IMR-90 (cell line): ENCODE results near the gene CYP24A1. TPM values are rescaled to one million over a fixed set of nuclear protein-coding genes. Genes with fewer than 3 reads are reported as not detected.

Experiments used
- ATAC-seq: fragments of 200-7000 bp; cut with Tn5 transposase; 2 replicates; pipeline ENCODE4 v1.9.1; 2020; ENCODE audit warnings: low read depth, mild to moderate bottlenecking, moderate library complexity
- BruUV-seq: library from RNA; stranded (reverse); fragments of 400-500 nt; replicated peaks from 2 replicates; lab custom pipeline; 2021; lab: Mats Ljungman, UMichigan
- CTCF ChIA-PET: fragments of 300-600 bp; formaldehyde crosslinking; extraction: SDS; loops from one replicate; lab custom pipeline; 2021; ENCODE audit warnings: antibody characterized with exemption; lab: Yijun Ruan, JAX
- POLR2A ChIA-PET: fragments of 300-600 bp; sonication (Branson Sonifier 250); formaldehyde crosslinking; loops from one replicate; lab custom pipeline; 2022; ENCODE audit warnings: antibody characterized with exemption; ENCODE audit not compliant: unreplicated experiment; lab: Charles Lee
- DNase-seq: peaks from one replicate; pipeline ENCODE4 v3.0.0; 2013
- H2AFZ ChIP-seq: replicated peaks from 2 replicates; pipeline ENCODE3; 2013; ENCODE audit warnings: low read length, mild to moderate bottlenecking; ENCODE audit not compliant: poor library complexity
- H2AK5ac ChIP-seq: 2 replicates; pipeline ENCODE4 v1.6.1; 2013; ENCODE audit warnings: low read depth, low read length, inconsistent platforms
- H2AK9ac ChIP-seq: replicated peaks from 2 replicates; pipeline ENCODE3; 2013; ENCODE audit warnings: mild to moderate bottlenecking, low read depth, low read length, moderate library complexity; ENCODE audit not compliant: poor library complexity
- H2BK120ac ChIP-seq: 2 replicates; pipeline ENCODE4 v1.6.1; 2013; ENCODE audit warnings: low read depth, low read length, inconsistent platforms
- H2BK15ac ChIP-seq: 3 replicates; pipeline ENCODE4 v1.6.1; 2013; ENCODE audit warnings: low read depth, low read length, inconsistent platforms
- H2BK20ac ChIP-seq: 2 replicates; pipeline ENCODE4 v1.6.1; 2013; ENCODE audit warnings: low read depth, mild to moderate bottlenecking, inconsistent platforms, low read length, moderate library complexity
- H2BK5ac ChIP-seq: 2 replicates; pipeline ENCODE4 v1.6.1; 2013; ENCODE audit warnings: mild to moderate bottlenecking, low read depth, low read length, inconsistent platforms; ENCODE audit not compliant: poor library complexity, severe bottlenecking
- H3K14ac ChIP-seq: replicated peaks from 2 replicates; pipeline ENCODE4 v1.6.1; 2013; ENCODE audit warnings: low read depth, low read length, inconsistent platforms
- H3K18ac ChIP-seq: 2 replicates; pipeline ENCODE4 v1.6.1; 2013; ENCODE audit warnings: low read depth, low read length, control low read depth
- H3K23ac ChIP-seq: 2 replicates; pipeline ENCODE4 v1.6.1; 2013; ENCODE audit warnings: low read depth, low read length, inconsistent platforms
- H3K27ac ChIP-seq: 2 replicates; pipeline ENCODE4 v1.5.1; 2013; ENCODE audit warnings: mild to moderate bottlenecking, control low read depth, low read length; ENCODE audit not compliant: insufficient read depth
- H3K27me3 ChIP-seq: 2 replicates; pipeline ENCODE4 v1.6.1; 2013; ENCODE audit warnings: low read length; ENCODE audit not compliant: control insufficient read depth, insufficient read depth
- H3K36me3 ChIP-seq: 2 replicates; pipeline ENCODE4 v1.6.1; 2013; ENCODE audit warnings: low read length, mixed read lengths; ENCODE audit not compliant: control insufficient read depth, insufficient read depth
- H3K4ac ChIP-seq: 2 replicates; pipeline ENCODE4 v1.6.1; 2013; ENCODE audit warnings: low read depth, low read length, inconsistent platforms
- H3K4me1 ChIP-seq: 2 replicates; pipeline ENCODE4 v1.6.1; 2013; ENCODE audit warnings: low read length, mixed read lengths; ENCODE audit not compliant: control insufficient read depth, insufficient read depth
- H3K4me2 ChIP-seq: 2 replicates; pipeline ENCODE4 v1.6.1; 2013; ENCODE audit warnings: low read depth, mild to moderate bottlenecking, control low read depth, low read length, moderate library complexity
- H3K4me3 ChIP-seq: 2 replicates; pipeline ENCODE4 v1.5.1; 2013; ENCODE audit warnings: low read depth, mild to moderate bottlenecking, control low read depth, low read length, moderate library complexity; ENCODE audit not compliant: insufficient read depth
- H3K56ac ChIP-seq: 2 replicates; pipeline ENCODE4 v1.6.1; 2013; ENCODE audit warnings: low read length, inconsistent platforms; ENCODE audit not compliant: insufficient read depth; ENCODE audit errors: extremely low read depth
- H3K79me1 ChIP-seq, 2 experiments: 2 replicates each; pipeline ENCODE4 v1.6.1; 2013; ENCODE audit warnings: low read length in 2 of 2, inconsistent platforms in 1 of 2, low read depth in 1 of 2
- H3K9ac ChIP-seq: 2 replicates; pipeline ENCODE4 v1.6.1; 2013; ENCODE audit warnings: low read depth, low read length, control low read depth
- H3K9me1 ChIP-seq: 2 replicates; pipeline ENCODE4 v1.6.1; 2013; ENCODE audit warnings: low read length, inconsistent platforms; ENCODE audit not compliant: insufficient read depth
- H3K9me3 ChIP-seq: 2 replicates; pipeline ENCODE4 v1.6.1; 2013; ENCODE audit warnings: low read length; ENCODE audit not compliant: control insufficient read depth, insufficient read depth
- H4K20me1 ChIP-seq: 2 replicates; pipeline ENCODE4 v1.6.1; 2013; ENCODE audit warnings: low read length, inconsistent platforms; ENCODE audit not compliant: insufficient read depth
- H4K5ac ChIP-seq: 2 replicates; pipeline ENCODE4 v1.6.1; 2013; ENCODE audit warnings: mild to moderate bottlenecking, low read depth, low read length, control low read depth
- H4K8ac ChIP-seq, 2 experiments: 2 replicates each; pipeline ENCODE4 v1.6.1; 2013; ENCODE audit warnings: low read depth in 2 of 2, low read length in 2 of 2, control low read depth in 1 of 2, inconsistent platforms in 1 of 2
- H4K91ac ChIP-seq: 2 replicates; pipeline ENCODE4 v1.6.1; 2013; ENCODE audit warnings: low read depth, low read length, inconsistent platforms; ENCODE audit not compliant: insufficient read depth
- CHD1 ChIP-seq: IDR thresholded peaks from 2 replicates; pipeline ENCODE4 v1.6.1; 2012; ENCODE audit warnings: low read depth, low read length, improper control_type of control experiment
- POLR2A ChIP-seq: IDR thresholded peaks from 2 replicates; pipeline ENCODE4 v1.6.1; 2012; ENCODE audit warnings: mild to moderate bottlenecking, low read depth, low read length
- RAD21 ChIP-seq: IDR thresholded peaks from 2 replicates; pipeline ENCODE4 v1.6.1; 2012; ENCODE audit warnings: low read length, improper control_type of control experiment
- RCOR1 ChIP-seq: IDR thresholded peaks from 2 replicates; pipeline ENCODE4 v1.6.1; 2012; ENCODE audit warnings: mild to moderate bottlenecking, low read length, improper control_type of control experiment; ENCODE audit not compliant: insufficient replicate concordance
- WGBS, 2 experiments: methylation state at CpG; one replicate each; pipeline versions ENCODE4 v1.1.5 to v1.1.7; 2013; ENCODE audit warnings: missing lambda C conversion rate in 2 of 2; ENCODE audit not compliant: insufficient read length in 1 of 2; ENCODE audit errors: extremely low coverage in 2 of 2; 5-methylcytosine and 5-hydroxymethylcytosine counted together
- dilution Hi-C: fragments of 300-500 bp; cut with HindIII; formaldehyde crosslinking; loops from one replicate; pipeline ENCODE4 v1.14.3; 2018; ENCODE audit warnings: low sequenced_read_pairs; ENCODE audit not compliant: unreplicated experiment
- in situ Hi-C: fragments of 300-500 bp; cut with MboI; formaldehyde crosslinking; loops from 3 replicates; pipeline ENCODE4 v1.14.3; 2019; ENCODE audit warnings: low sequenced_read_pairs, inconsistent platforms, mixed read lengths
- intact Hi-C: fragments of 100-400 bp; cut with micrococcal nuclease; formaldehyde crosslinking; loops from 2 replicates; pipeline ENCODE4 v1.10.0; 2022
- polyA plus RNA-seq, 3 experiments: library from polyadenylated mRNA; depleted of rRNA; stranded (reverse); fragments of >200 nt; gene quantifications; 2 replicates each; pipeline ENCODE4 v1.2.3, GENCODE V29; 2012; ENCODE audit warnings: low replicate concordance in 1 of 3
- total RNA-seq: library from RNA; depleted of rRNA; stranded (reverse); fragments of >200 nt; gene quantifications from 2 replicates; pipeline ENCODE4 v1.2.3, GENCODE V29; 2012
- TF ChIP-seq, protein P1 (sequence below): fragments of 150-350 bp; IDR thresholded peaks from 2 replicates; pipeline ENCODE4 v1.6.1; 2016; ENCODE audit warnings: low read depth, mild to moderate bottlenecking, low read length, moderate library complexity, borderline replicate concordance
- TF ChIP-seq, protein P2 (sequence below): conservative IDR thresholded peaks from 2 replicates; pipeline ENCODE4 v1.5.1; 2012; ENCODE audit warnings: mild to moderate bottlenecking, low read depth, low read length, improper control_type of control experiment

Gene CYP24A1
- total and polyA plus RNA-seq, 2 of the 4 experiments (the other 2 are of a cell fraction), result not detected

DNA sequence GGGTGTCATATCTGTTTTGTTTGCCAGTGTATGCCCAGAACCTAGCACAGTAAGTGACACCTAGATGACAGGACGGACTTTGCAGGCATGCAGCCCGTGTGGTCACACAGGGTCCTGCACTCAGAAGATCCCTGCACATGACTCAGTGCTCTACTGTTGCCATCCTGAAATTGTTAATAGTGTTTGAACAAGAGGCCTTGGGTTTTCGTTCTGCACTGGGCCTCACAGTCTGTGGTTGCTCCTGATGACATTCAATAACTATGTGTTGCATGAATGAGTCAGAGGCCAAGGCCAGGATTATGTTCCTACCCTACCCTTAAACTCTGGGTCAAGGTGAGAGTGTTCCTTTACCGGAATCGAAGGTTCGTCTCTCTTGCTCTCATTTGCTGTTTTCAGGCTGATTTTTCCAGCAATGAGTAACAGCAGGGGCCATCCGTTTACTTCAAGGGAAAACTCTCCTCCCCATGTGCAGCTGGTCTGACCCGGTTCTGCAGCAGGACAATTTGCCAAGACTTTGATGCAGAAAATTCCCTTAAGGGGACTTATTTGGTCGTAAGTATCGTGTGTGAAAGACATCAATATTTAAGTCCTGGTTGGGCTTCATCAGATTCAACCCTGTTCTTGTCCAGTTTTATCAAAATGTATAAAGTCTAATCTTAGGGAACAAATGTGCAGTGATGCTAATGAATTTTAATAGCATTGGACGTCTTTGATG lies 21.1 kb upstream of the CYP24A1 start (continued):
- TF ChIP-seq, protein P1, sequence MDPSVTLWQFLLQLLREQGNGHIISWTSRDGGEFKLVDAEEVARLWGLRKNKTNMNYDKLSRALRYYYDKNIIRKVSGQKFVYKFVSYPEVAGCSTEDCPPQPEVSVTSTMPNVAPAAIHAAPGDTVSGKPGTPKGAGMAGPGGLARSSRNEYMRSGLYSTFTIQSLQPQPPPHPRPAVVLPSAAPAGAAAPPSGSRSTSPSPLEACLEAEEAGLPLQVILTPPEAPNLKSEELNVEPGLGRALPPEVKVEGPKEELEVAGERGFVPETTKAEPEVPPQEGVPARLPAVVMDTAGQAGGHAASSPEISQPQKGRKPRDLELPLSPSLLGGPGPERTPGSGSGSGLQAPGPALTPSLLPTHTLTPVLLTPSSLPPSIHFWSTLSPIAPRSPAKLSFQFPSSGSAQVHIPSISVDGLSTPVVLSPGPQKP, result no peak
- TF ChIP-seq RAD21, result no peak

GRCh38 chr20:54193817-54194216 lies 20.0 kb upstream of the CYP24A1 start:
- no peak for ATAC-seq
- Histone ChIP-seq H3K27ac (no peak overlapping the region), H3K9ac (no peak overlapping the region), H4K91ac (no peak overlapping the region), H3K18ac (no peak overlapping the region), H4K20me1 (no peaks in the 10 kb centered on the region), H2AK9ac (no peak overlapping the region), H3K4me3 (no peak overlapping the region), H4K5ac (no peak overlapping the region), H2AK5ac (no peak overlapping the region), H4K8ac (no peak overlapping the region), H3K4ac (no peak overlapping the region), H3K27me3 (peaks cover 9% of the 10 kb centered on the region; the same call in 1 of the 2 replicates), H3K56ac (no peak overlapping the region), H2BK15ac (no peak overlapping the region), H3K14ac (no peak overlapping the region), H3K79me1 (no peaks in the 10 kb centered on the region), H2BK5ac (no peak overlapping the region), H3K36me3 (no peaks in the 10 kb centered on the region), H3K9me3 (no peaks in the 10 kb centered on the region), H2AFZ (no peak overlapping the region), H2BK120ac (no peak overlapping the region), H2BK20ac (no peak overlapping the region), H3K4me1 (no peaks in the 10 kb centered on the region), H3K4me2 (no peak overlapping the region), H3K9me1 (peaks cover 5% of the 10 kb centered on the region; the same call in 1 of the 2 replicates), H3K23ac (no peak overlapping the region)
- dilution Hi-C loops (loop anchor here (25.0 kb wide), 1 partner anchor 107 kb away; no protein-coding TSS in a partner anchor), intact Hi-C loops (no loop called here), in situ Hi-C loops (loop anchor here (25.0 kb wide), 1 partner anchor 207 kb away; no protein-coding TSS in a partner anchor)
- no peak for DNase-seq
- ChIA-PET CTCF (interaction anchor here (0.8 to 3.2 kb wide), 2 partner anchors 90 to 97 kb away, joined by 3 to 17 read pairs; no protein-coding TSS in a partner anchor), POLR2A (no interaction called here)
- TF ChIP-seq RCOR1 (no peak), POLR2A (no peak), CHD1 (no peak)
- TF ChIP-seq, protein P2, sequence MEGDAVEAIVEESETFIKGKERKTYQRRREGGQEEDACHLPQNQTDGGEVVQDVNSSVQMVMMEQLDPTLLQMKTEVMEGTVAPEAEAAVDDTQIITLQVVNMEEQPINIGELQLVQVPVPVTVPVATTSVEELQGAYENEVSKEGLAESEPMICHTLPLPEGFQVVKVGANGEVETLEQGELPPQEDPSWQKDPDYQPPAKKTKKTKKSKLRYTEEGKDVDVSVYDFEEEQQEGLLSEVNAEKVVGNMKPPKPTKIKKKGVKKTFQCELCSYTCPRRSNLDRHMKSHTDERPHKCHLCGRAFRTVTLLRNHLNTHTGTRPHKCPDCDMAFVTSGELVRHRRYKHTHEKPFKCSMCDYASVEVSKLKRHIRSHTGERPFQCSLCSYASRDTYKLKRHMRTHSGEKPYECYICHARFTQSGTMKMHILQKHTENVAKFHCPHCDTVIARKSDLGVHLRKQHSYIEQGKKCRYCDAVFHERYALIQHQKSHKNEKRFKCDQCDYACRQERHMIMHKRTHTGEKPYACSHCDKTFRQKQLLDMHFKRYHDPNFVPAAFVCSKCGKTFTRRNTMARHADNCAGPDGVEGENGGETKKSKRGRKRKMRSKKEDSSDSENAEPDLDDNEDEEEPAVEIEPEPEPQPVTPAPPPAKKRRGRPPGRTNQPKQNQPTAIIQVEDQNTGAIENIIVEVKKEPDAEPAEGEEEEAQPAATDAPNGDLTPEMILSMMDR, result no peak
- no CpG with 5 or more reads among the region's 5 CpGs for WGBS, 2 experiments
- BruUV-seq, result no TSS peak
